AG04450 (cell line): ENCODE data around the gene PBX2. TPM values are rescaled to one million over a fixed set of nuclear protein-coding genes. Genes with fewer than 3 reads are reported as not detected.

Source experiments
- CTCF ChIA-PET: fragments of 300-600, 350-600 bp; formaldehyde crosslinking; extraction: SDS; loops from one replicate; lab custom pipeline; 2022; ENCODE audit warnings: antibody characterized with exemption, inconsistent platforms; lab: Charles Lee
- POLR2A ChIA-PET: fragments of 350-600 bp; formaldehyde crosslinking; extraction: SDS; loops from one replicate; lab custom pipeline; 2021; ENCODE audit warnings: antibody characterized with exemption, inconsistent platforms; lab: Yijun Ruan, JAX
- DNase-seq: peaks from one replicate; pipeline ENCODE4 v3.0.0-alpha.2; 2011; ENCODE audit warnings: low read depth, low spot score
- H3K27ac ChIP-seq: one replicate; pipeline ENCODE4 v1.5.1; 2012; ENCODE audit warnings: low read depth, low read length, control low read depth
- H3K27me3 ChIP-seq: one replicate; pipeline ENCODE4 v1.6.0; 2012; ENCODE audit warnings: low read length; ENCODE audit not compliant: control insufficient read depth, insufficient read depth
- H3K4me3 ChIP-seq: 2 replicates; pipeline ENCODE4 v1.5.1; 2011; ENCODE audit warnings: mild to moderate bottlenecking, low read depth, low read length, control low read depth
- H3K9me3 ChIP-seq: 2 replicates; pipeline ENCODE4 v1.5.1; 2012; ENCODE audit warnings: low read length; ENCODE audit not compliant: control insufficient read depth, insufficient read depth
- polyA plus RNA-seq: library from polyadenylated mRNA; depleted of rRNA; stranded (reverse); fragments of >200 nt; gene quantifications from 2 replicates; pipeline ENCODE4 v1.2.3, GENCODE V29; 2011
- TF ChIP-seq, protein P1 (sequence below): IDR thresholded peaks from 2 replicates; pipeline ENCODE4 v1.5.1; 2011; ENCODE audit warnings: low read depth, low read length, control low read depth, inconsistent platforms

Gene PBX2
- polyA plus RNA-seq, 1 experiment = 56.5 TPM

DNA sequence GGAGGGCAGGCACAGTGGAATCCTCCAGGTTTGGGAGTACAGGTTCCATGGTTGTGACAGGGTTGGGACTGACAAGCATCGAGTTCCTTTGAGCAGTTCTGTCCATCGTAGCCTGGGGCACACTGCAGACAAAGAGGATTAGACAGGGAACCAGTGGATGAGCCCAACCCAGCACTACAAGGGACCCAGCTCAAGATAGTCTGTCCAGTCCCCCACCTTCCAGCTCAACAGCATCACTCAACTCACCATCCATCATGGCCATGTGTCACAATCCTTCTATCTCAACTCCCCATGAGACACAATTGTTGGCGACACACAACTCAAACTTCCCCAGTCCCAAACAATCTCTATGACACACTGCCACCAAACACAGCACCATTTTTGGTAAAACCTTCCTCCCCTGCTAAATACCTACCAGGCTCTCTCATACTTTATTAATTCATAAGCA, 14.3 kb upstream of the PBX2 start:
- POLR2A ChIA-PET = no interaction called here
- Histone ChIP-seq H3K9me3 (no peaks in the 10 kb centered on the region), H3K27me3 (peaks cover 11% of the 10 kb centered on the region), H3K4me3 (no peak overlapping the region), H3K27ac (no peak overlapping the region)
- CTCF ChIA-PET = interaction anchor here (0.6 to 1.4 kb wide), 4 partner anchors 9 to 1066 kb away, joined by 3 to 6 read pairs (median 4); no protein-coding TSS in a partner anchor
- DNase-seq = no peak
- TF ChIP-seq, protein P1, sequence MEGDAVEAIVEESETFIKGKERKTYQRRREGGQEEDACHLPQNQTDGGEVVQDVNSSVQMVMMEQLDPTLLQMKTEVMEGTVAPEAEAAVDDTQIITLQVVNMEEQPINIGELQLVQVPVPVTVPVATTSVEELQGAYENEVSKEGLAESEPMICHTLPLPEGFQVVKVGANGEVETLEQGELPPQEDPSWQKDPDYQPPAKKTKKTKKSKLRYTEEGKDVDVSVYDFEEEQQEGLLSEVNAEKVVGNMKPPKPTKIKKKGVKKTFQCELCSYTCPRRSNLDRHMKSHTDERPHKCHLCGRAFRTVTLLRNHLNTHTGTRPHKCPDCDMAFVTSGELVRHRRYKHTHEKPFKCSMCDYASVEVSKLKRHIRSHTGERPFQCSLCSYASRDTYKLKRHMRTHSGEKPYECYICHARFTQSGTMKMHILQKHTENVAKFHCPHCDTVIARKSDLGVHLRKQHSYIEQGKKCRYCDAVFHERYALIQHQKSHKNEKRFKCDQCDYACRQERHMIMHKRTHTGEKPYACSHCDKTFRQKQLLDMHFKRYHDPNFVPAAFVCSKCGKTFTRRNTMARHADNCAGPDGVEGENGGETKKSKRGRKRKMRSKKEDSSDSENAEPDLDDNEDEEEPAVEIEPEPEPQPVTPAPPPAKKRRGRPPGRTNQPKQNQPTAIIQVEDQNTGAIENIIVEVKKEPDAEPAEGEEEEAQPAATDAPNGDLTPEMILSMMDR = no peak

DNA sequence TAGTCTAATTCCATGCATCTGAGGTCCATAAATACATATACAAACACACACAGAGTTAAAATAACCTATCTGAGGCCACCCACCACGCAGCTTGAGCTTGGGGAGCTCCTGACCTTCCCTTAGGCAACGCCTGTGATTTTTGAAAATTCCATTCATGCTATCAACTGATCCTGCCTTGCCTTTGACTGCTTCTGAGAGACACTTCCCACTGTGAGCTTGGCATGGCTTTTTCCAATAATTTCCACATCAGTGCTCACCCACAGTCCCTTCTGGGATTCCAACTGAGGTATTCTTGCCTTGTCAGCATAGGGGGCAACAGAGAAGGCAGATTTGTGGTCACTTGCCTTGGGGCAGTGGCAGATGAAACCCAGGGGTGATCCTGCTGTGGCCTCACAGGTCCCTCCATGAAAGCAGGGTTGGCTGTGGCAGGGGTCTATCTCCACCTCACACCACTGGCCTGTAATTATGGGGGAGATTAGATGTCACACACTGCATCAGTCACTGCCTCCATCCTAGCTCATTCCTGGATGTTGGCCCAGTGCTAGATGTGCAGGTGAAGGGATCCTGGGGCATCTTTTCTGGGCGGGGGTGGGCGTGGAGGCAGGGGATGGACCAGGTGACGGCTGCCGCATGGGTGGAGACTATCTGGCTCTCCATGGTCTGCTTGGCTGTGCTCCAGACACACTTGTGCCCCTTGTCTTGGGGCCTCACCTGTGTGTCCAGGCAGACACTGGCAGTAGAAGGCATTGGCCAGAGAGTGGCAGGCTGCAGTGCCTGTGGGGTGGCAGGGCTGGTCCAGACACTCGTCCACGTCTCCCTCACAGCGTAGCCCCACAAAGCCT, 13.6 kb upstream of the PBX2 start:
- Histone ChIP-seq H3K4me3 (no peak overlapping the region), H3K9me3 (no peaks in the 10 kb centered on the region), H3K27ac (no peak overlapping the region), H3K27me3 (peaks cover 11% of the 10 kb centered on the region)
- TF ChIP-seq, protein P1 = no peak
- ChIA-PET POLR2A (no interaction called here), CTCF (interaction anchor here (0.9 to 1.4 kb wide), 2 partner anchors 8 to 52 kb away, joined by 3 read pairs; no protein-coding TSS in a partner anchor)
- no peak for DNase-seq

DNA sequence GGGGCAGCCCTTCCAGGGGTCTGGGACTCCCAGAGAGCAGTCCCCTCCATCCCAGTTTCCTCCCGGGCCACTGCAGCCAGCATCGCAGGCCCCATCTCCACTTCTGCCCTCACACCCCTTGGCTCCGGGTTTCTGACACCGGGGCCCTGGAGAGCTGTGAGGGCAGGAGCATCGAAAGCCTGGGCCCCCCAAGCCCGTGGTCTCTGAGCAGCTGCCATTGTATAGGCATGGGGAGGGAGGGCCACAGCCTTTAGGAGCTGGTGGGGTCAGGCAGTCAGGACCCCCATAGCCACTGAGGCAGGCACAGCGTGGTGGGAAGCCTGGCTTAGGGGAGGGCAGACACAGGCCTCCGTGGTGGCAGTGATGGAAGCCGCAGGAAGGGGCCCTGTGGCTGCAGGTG, 12.2 kb upstream of the PBX2 start:
- Histone ChIP-seq H3K9me3 (no peaks in the 10 kb centered on the region; the same call in 1 of the 2 replicates), H3K4me3 (no peak overlapping the region), H3K27ac (no peak overlapping the region), H3K27me3 (peaks cover 11% of the 10 kb centered on the region)
- TF ChIP-seq, protein P1 = no peak
- CTCF ChIA-PET = no interaction called here
- DNase-seq = no peak
- POLR2A ChIA-PET = no interaction called here

DNA sequence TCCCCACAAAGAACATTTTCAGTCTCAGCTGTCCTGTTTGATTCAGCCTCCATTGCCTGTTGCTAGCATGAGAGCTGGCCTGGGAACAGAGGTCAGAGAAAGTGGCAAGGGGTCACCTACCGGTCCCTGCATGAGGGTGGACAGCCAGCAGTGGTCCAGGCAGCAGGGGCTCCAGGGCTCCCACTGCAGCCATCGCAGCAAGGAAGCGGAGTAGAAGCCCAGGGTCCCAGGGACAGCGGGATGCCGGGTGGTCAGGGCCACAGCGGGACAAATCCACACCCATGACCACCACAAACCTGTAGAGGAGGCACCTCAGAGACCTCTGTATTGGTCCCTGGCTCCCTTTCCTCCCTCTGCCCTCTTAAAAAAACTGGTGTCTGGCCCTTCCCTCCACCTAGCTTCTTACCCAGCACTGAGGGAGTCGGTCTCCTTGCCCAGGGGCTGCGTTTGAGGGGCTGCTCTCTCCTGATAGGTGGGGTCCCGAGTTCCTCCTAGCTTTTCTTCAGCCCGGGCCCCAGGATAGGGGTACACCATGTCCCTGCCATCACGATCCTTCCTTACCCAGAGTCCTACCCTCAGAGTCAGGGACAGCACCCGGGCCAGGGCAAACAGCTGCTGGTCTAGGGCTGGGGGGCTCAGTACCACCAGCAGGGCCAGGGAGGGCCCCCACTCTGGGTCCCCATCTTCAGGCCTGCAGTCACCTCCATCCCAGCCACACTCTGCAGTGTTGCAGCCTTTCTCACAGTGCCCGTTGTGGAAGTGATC, 10.9 kb upstream of the PBX2 start:
- DNase-seq = no peak
- ChIA-PET POLR2A (no interaction called here), CTCF (no interaction called here)
- TF ChIP-seq, protein P1 = no peak
- no peak overlapping the region for H3K4me3 ChIP-seq
- no peaks in the 10 kb centered on the region; the same call in 1 of the 2 replicates for H3K9me3 ChIP-seq
- no peak overlapping the region for H3K27ac ChIP-seq
- peaks cover 11% of the 10 kb centered on the region for H3K27me3 ChIP-seq
